CD8-positive, alpha-beta memory T cell (primary cell): ENCODE data around the gene COL13A1. TPM values are rescaled to one million over a fixed set of nuclear protein-coding genes. Genes with fewer than 3 reads are reported as not detected.

Experiments used
- CTCF ChIA-PET: fragments of 350-600 bp; sonication (Branson Sonifier 250); formaldehyde crosslinking; loops from one replicate; lab custom pipeline; 2021; ENCODE audit warnings: antibody characterized with exemption; lab: Charles Lee
- POLR2A ChIA-PET: fragments of 350-600 bp; sonication (Branson Sonifier 250); formaldehyde crosslinking; loops from one replicate; lab custom pipeline; 2021; ENCODE audit warnings: antibody characterized with exemption; lab: Charles Lee
- DNase-seq, 5 donors: peaks; one replicate each; pipeline versions ENCODE4 v3.0.0 to v3.0.0-alpha.2; 2020 to 2022; ENCODE audit warnings: mixed read lengths in 1 of 5
- H3K27ac ChIP-seq: one replicate; pipeline ENCODE4 v1.7.0; 2013; ENCODE audit warnings: low read depth, mild to moderate bottlenecking, low read length, moderate library complexity
- H3K27me3 ChIP-seq: 2 replicates; pipeline ENCODE4 v1.7.0; 2013; ENCODE audit warnings: low read length, mild to moderate bottlenecking; ENCODE audit not compliant: insufficient read depth, poor library complexity, severe bottlenecking
- H3K36me3 ChIP-seq: 2 replicates; pipeline ENCODE4 v1.7.0; 2013; ENCODE audit warnings: mild to moderate bottlenecking, low read length, moderate library complexity; ENCODE audit not compliant: insufficient read depth
- H3K4me1 ChIP-seq: 2 replicates; pipeline ENCODE4 v1.7.0; 2013; ENCODE audit warnings: mild to moderate bottlenecking, low read length, moderate library complexity; ENCODE audit not compliant: insufficient read depth
- H3K4me3 ChIP-seq: 2 replicates; pipeline ENCODE4 v1.7.0; 2013; ENCODE audit warnings: mild to moderate bottlenecking, low read length
- H3K9me3 ChIP-seq: 2 replicates; pipeline ENCODE4 v1.7.0; 2013; ENCODE audit warnings: mild to moderate bottlenecking, low read length
- H3K27ac Mint-ChIP-seq, 8 donors: one replicate each; pipeline ENCODE4 v1.8.0; 2020 to 2021; ENCODE audit warnings: mixed read lengths in 8 of 8, mild to moderate bottlenecking in 6 of 8, inconsistent platforms in 3 of 8, moderate library complexity in 3 of 8
- H3K27me3 Mint-ChIP-seq, 2 donors: one replicate each; pipeline ENCODE4 v1.8.0; 2020 to 2021; ENCODE audit warnings: mixed read lengths in 2 of 2, mild to moderate bottlenecking in 1 of 2, moderate library complexity in 1 of 2
- H3K36me3 Mint-ChIP-seq, 3 donors: one replicate each; pipeline ENCODE4 v1.8.0; 2020 to 2021; ENCODE audit warnings: mixed read lengths in 3 of 3, inconsistent platforms in 1 of 3, mild to moderate bottlenecking in 1 of 3
- H3K4me1 Mint-ChIP-seq, 3 donors: one replicate each; pipeline ENCODE4 v1.8.0; 2020 to 2021; ENCODE audit warnings: mixed read lengths in 3 of 3, inconsistent platforms in 1 of 3, mild to moderate bottlenecking in 1 of 3
- H3K4me3 Mint-ChIP-seq, 7 donors: one replicate each; pipeline ENCODE4 v1.8.0; 2020 to 2021; ENCODE audit warnings: mixed read lengths in 7 of 7, mild to moderate bottlenecking in 6 of 7, moderate library complexity in 4 of 7, inconsistent platforms in 2 of 7
- H3K9me3 Mint-ChIP-seq, 5 donors: one replicate each; pipeline ENCODE4 v1.8.0; 2020 to 2022; ENCODE audit warnings: mixed read lengths in 5 of 5, mild to moderate bottlenecking in 3 of 5, moderate library complexity in 2 of 5, inconsistent platforms in 1 of 5
- polyA plus RNA-seq: library from polyadenylated mRNA; unstranded; fragments of 300-500 nt; fragmentation: Illumina TruSeq; gene quantifications from one replicate; pipeline ENCODE4 v1.2.3, GENCODE V29; 2021
- total RNA-seq, 2 experiments: library from RNA; stranded (reverse); gene quantifications; one replicate each; pipeline ENCODE4 v1.2.3, GENCODE V29; 2021

COL13A1 gene
- total and polyA plus RNA-seq, 3 experiments from 2014 or later: not detected

DNA sequence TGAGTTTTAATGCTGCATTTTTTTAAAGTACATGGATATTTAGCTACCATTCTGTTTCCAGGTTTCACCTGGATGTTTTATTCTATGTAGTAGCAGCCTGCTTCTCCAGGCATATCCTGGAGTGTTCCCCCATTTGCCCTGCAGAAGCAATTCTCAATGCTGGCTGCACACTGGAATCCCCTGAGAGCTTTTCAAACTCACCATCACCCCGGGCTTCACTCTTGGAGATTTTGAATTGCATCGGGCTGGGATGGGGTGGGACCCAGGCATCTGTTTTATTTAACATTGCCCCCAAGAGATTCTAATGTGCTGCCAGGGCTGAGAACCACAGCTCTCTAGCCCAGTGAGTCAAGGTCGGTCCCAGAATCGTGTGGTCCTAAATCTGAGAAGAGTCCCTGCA, 137.8 kb downstream of the COL13A1 start:
- Histone ChIP-seq H3K27ac (no peak overlapping the region), H3K36me3 (no peaks in the 10 kb centered on the region), H3K9me3 (no peaks in the 10 kb centered on the region), H3K4me1 (no peaks in the 10 kb centered on the region), H3K4me3 (no peak overlapping the region), H3K27me3 (no peaks in the 10 kb centered on the region)
- ChIA-PET POLR2A (no interaction called here), CTCF (interaction anchor here (1.2 kb wide), 1 partner anchor 15 kb away, joined by 3 read pairs; no protein-coding TSS in a partner anchor)
- Mint-ChIP-seq H3K36me3 (no peaks in the 10 kb centered on the region), H3K4me1 (no peaks in the 10 kb centered on the region), H3K4me3 (no peak overlapping the region), H3K27me3 (peaks cover 8% of the 10 kb centered on the region in 2 donors), H3K27ac (no peak overlapping the region), H3K9me3 (peaks cover 0 to 4% (median 0%) of the 10 kb centered on the region in 5 donors)
- DNase-seq: no peak

DNA sequence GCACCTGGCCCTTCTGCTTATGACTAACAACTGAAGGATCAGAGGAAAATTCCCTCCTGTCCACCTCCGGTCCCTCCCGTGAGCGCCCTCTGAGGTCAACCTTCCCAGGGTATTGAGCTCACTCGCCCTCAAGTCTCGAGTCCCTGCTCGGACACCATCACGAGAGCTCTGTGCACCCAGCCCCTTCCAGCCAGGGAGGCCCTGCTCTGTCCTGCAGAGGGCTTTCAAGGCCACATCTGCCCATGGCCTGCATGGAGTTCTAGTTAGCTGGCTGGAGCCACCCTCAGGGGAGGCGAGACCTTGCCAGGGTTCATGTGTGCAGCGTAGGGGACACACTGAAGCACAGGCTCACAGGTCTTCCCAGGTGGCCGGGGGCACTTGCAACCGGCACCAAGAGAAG, 140.0 kb downstream of the COL13A1 start:
- CTCF ChIA-PET: interaction anchor here (1.3 kb wide), 1 partner anchor 16 kb away, joined by 3 read pairs; no protein-coding TSS in a partner anchor
- H3K4me3 Mint-ChIP-seq: no peak overlapping the region
- Histone ChIP-seq H3K9me3 (no peaks in the 10 kb centered on the region), H3K4me1 (no peaks in the 10 kb centered on the region), H3K4me3 (no peak overlapping the region), H3K27me3 (no peaks in the 10 kb centered on the region), H3K27ac (no peak overlapping the region), H3K36me3 (no peaks in the 10 kb centered on the region)
- POLR2A ChIA-PET: no interaction called here
- H3K9me3 Mint-ChIP-seq: peaks cover 0 to 4% (median 0%) of the 10 kb centered on the region in 5 donors
- no peaks in the 10 kb centered on the region for H3K36me3 Mint-ChIP-seq
- no peaks in the 10 kb centered on the region for H3K4me1 Mint-ChIP-seq
- H3K27me3 Mint-ChIP-seq: peaks cover 3 to 8% of the 10 kb centered on the region in 2 donors
- H3K27ac Mint-ChIP-seq: no peak overlapping the region
- no peak for DNase-seq

DNA sequence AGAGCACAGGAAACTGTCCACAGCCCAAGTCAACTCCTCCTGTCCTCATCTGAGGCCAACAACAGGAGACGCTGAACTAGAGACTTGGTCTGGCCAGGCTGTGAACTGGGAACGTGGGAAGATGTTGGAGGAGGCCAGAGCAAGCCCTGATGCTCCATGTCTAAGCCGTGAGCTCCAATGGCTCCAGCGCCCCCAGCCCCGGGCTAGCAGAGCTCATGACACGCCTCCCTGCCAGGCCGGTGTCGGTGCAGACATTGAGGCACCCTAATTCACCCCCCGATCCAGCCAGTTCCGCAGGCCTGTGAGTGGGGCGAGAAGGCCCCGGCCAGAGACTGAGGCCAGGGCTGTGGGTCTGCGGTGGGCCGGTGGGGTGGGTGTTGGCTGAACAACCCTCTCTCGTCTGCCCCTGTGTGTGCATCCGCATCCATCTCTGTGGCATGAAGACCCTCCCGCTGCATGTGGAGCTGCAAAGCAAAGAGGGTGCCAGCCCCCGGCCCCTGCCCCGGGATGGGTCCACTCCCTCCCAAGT, 141.7 kb downstream of the COL13A1 start:
- POLR2A ChIA-PET: no interaction called here
- Mint-ChIP-seq H3K27me3 (peaks cover 6 to 8% of the 10 kb centered on the region in 2 donors), H3K4me1 (no peaks in the 10 kb centered on the region), H3K4me3 (no peak overlapping the region), H3K36me3 (no peaks in the 10 kb centered on the region), H3K27ac (no peak overlapping the region), H3K9me3 (peaks cover 0 to 4% (median 0%) of the 10 kb centered on the region in 5 donors)
- no peaks in the 10 kb centered on the region for H3K4me1 ChIP-seq
- H3K9me3 ChIP-seq: no peaks in the 10 kb centered on the region
- no peak for DNase-seq
- CTCF ChIA-PET: no interaction called here
- no peaks in the 10 kb centered on the region for H3K36me3 ChIP-seq
- no peak overlapping the region for H3K27ac ChIP-seq
- H3K27me3 ChIP-seq: no peaks in the 10 kb centered on the region
- no peak overlapping the region for H3K4me3 ChIP-seq

DNA sequence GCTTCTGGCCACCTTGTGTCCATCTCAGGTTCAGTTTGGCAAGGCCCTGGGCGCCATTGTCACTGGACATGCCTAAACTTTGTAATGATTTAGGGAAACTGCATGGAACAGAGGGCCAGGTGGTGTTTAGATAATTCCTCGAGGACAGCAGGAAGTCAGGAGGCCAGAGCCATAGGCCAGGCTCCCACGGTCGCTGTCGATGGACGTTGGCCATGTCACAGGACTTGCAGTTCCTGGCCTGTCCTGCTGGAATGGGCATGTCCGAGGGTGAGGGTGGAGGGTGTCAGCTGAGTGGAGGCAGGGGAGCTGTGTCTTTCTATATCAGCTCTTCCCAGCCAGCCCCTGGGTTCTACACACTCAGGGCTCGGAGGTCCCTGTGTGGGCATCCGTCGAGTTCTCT, 143.1 kb downstream of the COL13A1 start:
- ChIA-PET POLR2A (no interaction called here), CTCF (interaction anchor here (1.8 kb wide), 1 partner anchor 14 kb away, joined by 4 read pairs; no protein-coding TSS in a partner anchor)
- no peak overlapping the region for H3K27ac Mint-ChIP-seq
- no peaks in the 10 kb centered on the region for H3K4me1 Mint-ChIP-seq
- H3K4me3 Mint-ChIP-seq: no peak overlapping the region
- no peak overlapping the region for H3K4me3 ChIP-seq
- peaks cover 0 to 4% (median 0%) of the 10 kb centered on the region in 5 donors for H3K9me3 Mint-ChIP-seq
- H3K27ac ChIP-seq: no peak overlapping the region
- no peaks in the 10 kb centered on the region for H3K36me3 ChIP-seq
- peaks cover 7 to 11% of the 10 kb centered on the region in 2 donors for H3K27me3 Mint-ChIP-seq
- DNase-seq: no peak
- H3K27me3 ChIP-seq: no peaks in the 10 kb centered on the region
- H3K9me3 ChIP-seq: no peaks in the 10 kb centered on the region
- no peaks in the 10 kb centered on the region for H3K36me3 Mint-ChIP-seq
- no peaks in the 10 kb centered on the region for H3K4me1 ChIP-seq

DNA sequence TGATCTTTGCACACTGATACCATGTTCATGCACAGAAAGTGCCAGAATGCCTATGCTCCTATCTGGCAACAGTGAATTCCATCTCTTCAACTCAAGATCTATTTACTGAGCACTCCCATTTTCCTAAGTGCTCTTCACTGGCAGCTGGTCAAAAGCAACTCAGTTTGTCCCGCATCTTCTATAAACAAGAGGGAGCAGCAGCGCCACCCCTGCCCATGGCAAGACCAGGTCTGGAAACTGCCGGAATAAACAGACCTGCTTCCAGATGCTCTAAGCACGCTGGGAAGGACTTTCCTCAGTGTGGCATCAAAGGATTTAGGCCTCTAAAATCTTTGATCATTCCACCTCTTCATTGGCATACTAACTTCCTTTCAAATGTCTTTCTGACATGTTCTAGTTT, 146.6 kb downstream of the COL13A1 start:
- no peak overlapping the region for H3K4me3 Mint-ChIP-seq
- no peaks in the 10 kb centered on the region for H3K9me3 Mint-ChIP-seq
- H3K27me3 Mint-ChIP-seq: peaks cover 8 to 12% of the 10 kb centered on the region in 2 donors
- Histone ChIP-seq H3K36me3 (no peaks in the 10 kb centered on the region), H3K27me3 (no peaks in the 10 kb centered on the region), H3K4me1 (no peaks in the 10 kb centered on the region), H3K4me3 (no peak overlapping the region), H3K27ac (no peak overlapping the region), H3K9me3 (no peaks in the 10 kb centered on the region)
- H3K27ac Mint-ChIP-seq: no peak overlapping the region
- ChIA-PET POLR2A (no interaction called here), CTCF (interaction anchor here (1.5 kb wide), 1 partner anchor 9 kb away, joined by 4 read pairs; no protein-coding TSS in a partner anchor)
- no peaks in the 10 kb centered on the region for H3K4me1 Mint-ChIP-seq
- DNase-seq: no peak
- H3K36me3 Mint-ChIP-seq: no peaks in the 10 kb centered on the region

DNA sequence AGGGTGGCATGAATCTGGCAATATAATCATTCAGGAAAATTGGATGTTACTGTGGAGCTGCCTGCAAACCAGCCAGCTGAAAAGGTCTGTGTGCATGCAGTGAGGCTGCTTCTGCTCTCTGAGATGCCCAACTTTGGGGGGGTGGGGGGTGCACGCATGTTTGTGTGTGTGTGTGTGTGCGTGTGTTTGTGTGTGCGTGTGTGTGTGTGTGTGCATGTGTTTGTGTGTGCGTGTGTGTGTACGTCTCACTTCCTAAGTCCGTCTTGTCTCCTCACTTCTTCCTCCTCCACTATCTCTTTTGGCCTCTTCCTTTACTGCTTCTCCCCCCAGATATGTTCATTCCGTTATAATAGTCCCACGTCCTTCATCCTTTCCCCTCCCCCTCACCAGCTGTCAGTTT, 148.1 kb downstream of the COL13A1 start:
- H3K4me1 ChIP-seq: no peaks in the 10 kb centered on the region
- no peaks in the 10 kb centered on the region for H3K27me3 ChIP-seq
- peaks cover 8 to 12% of the 10 kb centered on the region in 2 donors for H3K27me3 Mint-ChIP-seq
- no peaks in the 10 kb centered on the region for H3K9me3 Mint-ChIP-seq
- H3K27ac Mint-ChIP-seq: no peak overlapping the region
- POLR2A ChIA-PET: no interaction called here
- H3K4me3 Mint-ChIP-seq: no peak overlapping the region
- no peak overlapping the region for H3K4me3 ChIP-seq
- no peaks in the 10 kb centered on the region for H3K36me3 Mint-ChIP-seq
- no peak for DNase-seq
- CTCF ChIA-PET: interaction anchor here (1.5 kb wide), 1 partner anchor 8 kb away, joined by 4 read pairs; no protein-coding TSS in a partner anchor
- no peaks in the 10 kb centered on the region for H3K36me3 ChIP-seq
- H3K4me1 Mint-ChIP-seq: no peaks in the 10 kb centered on the region
- no peak overlapping the region for H3K27ac ChIP-seq
- H3K9me3 ChIP-seq: no peaks in the 10 kb centered on the region

DNA sequence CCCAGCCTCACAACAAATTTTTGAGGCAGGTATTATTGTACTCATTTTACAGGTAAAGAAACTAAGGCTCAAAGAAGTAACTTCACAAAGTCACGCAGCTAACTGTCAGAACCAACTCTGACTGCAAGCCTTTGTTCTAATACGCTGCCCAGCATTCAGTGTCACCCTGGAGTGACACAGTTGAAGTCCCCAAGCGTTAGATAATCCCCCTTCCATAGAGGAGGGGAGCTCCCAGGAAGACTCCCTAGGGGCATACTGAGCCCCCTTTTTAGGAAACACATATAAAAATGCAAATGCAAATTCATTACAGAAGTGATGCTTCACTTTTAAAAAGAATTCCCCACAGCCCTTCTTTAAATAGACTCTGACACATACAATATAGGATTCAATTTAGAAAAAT, 150.0 kb downstream of the COL13A1 start:
- H3K4me1 ChIP-seq: no peaks in the 10 kb centered on the region
- Mint-ChIP-seq H3K27ac (no peak overlapping the region), H3K4me1 (no peaks in the 10 kb centered on the region), H3K36me3 (no peaks in the 10 kb centered on the region), H3K9me3 (no peaks in the 10 kb centered on the region), H3K4me3 (no peak overlapping the region), H3K27me3 (peaks cover 12 to 21% of the 10 kb centered on the region in 2 donors)
- no peaks in the 10 kb centered on the region for H3K36me3 ChIP-seq
- no peak for DNase-seq
- H3K27me3 ChIP-seq: no peaks in the 10 kb centered on the region
- H3K9me3 ChIP-seq: no peaks in the 10 kb centered on the region
- H3K27ac ChIP-seq: no peak overlapping the region
- H3K4me3 ChIP-seq: no peak overlapping the region
- CTCF ChIA-PET: no interaction called here
- POLR2A ChIA-PET: no interaction called here

DNA sequence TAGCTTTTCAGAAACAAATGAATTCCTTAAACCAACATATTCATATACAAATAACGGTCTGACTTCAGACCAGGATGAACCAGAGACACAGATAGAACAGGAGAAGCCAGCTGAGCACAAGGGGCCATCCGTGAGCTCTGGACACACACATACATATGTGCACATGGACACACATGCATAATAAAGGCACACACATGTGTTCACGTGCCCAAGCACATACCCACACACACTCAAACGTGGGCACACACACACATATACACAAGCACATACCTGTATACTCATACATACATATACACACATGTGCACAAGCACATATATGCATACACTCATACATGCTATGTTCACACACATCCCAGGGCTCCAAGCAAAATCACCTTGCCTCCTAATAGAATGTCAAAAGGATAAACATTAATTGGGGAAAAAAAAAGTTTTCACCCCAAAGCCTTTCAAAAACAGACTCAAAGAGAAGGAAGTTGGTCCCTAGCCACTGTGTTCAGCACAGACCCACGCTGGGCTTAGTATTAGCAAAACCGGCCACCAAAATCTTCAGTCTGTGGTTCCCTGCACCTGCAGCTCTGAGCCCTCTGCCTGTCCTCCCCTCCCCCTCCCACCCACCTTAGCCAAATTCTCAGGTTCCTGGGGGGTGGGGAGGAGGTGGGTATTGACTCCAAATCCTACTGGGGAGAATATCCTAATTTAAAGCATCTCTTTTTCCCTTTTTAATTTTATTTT, 150.5 kb downstream of the COL13A1 start:
- H3K4me1 Mint-ChIP-seq: no peaks in the 10 kb centered on the region
- POLR2A ChIA-PET: no interaction called here

More for the DNA sequence above, 150.5 kb downstream of the COL13A1 start:
- Mint-ChIP-seq H3K27me3 (peaks cover 12 to 23% of the 10 kb centered on the region in 2 donors), H3K4me3 (no peak overlapping the region), H3K36me3 (no peaks in the 10 kb centered on the region), H3K27ac (no peak overlapping the region), H3K9me3 (no peaks in the 10 kb centered on the region)
- no peaks in the 10 kb centered on the region for H3K4me1 ChIP-seq
- H3K4me3 ChIP-seq: no peak overlapping the region
- DNase-seq: no peak
- no peaks in the 10 kb centered on the region for H3K36me3 ChIP-seq
- CTCF ChIA-PET: no interaction called here
- H3K27ac ChIP-seq: no peak overlapping the region
- H3K9me3 ChIP-seq: no peaks in the 10 kb centered on the region
- H3K27me3 ChIP-seq: no peaks in the 10 kb centered on the region
